ENCODE measurements around the gene TMEM181.
"Not testable (repeated sequence)": the region's sequence is repeated elsewhere in the genome, so short reads cannot be mapped to it uniquely, and the experiment has no call there.

The TMEM181 gene

DNA sequence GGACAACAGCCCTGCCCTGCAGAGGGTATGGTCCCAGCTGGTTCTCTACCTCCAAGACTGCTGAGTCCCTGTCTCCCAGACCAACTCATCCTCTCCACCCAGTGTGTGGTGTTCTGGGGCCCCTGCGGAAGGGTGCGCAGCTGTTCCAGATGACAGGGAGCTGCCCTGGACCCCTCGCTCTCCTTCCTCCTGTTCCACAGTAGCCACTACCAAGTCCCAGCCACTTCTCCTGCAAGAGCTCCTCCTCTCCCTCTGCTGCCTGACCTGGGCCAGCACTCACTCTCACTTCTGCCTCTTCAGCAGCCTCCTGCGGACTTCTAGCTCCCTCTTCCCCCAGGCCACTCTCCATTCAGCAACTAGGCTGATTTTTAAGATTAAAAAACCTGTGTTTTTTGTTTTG lies 40.1 kb upstream of the TMEM181 start:
- no peak overlapping the region for H3K4me2 ChIP-seq (ENCODE audit: low read length)
- TF ChIP-seq, protein P1, sequence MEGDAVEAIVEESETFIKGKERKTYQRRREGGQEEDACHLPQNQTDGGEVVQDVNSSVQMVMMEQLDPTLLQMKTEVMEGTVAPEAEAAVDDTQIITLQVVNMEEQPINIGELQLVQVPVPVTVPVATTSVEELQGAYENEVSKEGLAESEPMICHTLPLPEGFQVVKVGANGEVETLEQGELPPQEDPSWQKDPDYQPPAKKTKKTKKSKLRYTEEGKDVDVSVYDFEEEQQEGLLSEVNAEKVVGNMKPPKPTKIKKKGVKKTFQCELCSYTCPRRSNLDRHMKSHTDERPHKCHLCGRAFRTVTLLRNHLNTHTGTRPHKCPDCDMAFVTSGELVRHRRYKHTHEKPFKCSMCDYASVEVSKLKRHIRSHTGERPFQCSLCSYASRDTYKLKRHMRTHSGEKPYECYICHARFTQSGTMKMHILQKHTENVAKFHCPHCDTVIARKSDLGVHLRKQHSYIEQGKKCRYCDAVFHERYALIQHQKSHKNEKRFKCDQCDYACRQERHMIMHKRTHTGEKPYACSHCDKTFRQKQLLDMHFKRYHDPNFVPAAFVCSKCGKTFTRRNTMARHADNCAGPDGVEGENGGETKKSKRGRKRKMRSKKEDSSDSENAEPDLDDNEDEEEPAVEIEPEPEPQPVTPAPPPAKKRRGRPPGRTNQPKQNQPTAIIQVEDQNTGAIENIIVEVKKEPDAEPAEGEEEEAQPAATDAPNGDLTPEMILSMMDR (IDR thresholded peaks at IDR 0.05) = no peak
- H3K4me1 ChIP-seq = no peaks in the 10 kb centered on the region
- no peak overlapping the region for H3K9ac ChIP-seq
- no peaks in the 10 kb centered on the region for H3K9me3 ChIP-seq (ENCODE audit: control insufficient read depth, low read length)
- H2AFZ ChIP-seq = no peak overlapping the region
- no peaks in the 10 kb centered on the region for H3K79me2 ChIP-seq
- no peaks in the 10 kb centered on the region for H3K27me3 ChIP-seq (ENCODE audit: control insufficient read depth, insufficient read depth, low read length)
- no peak overlapping the region for H3K27ac ChIP-seq
- no peaks in the 10 kb centered on the region for H3K36me3 ChIP-seq (ENCODE audit: control insufficient read depth, insufficient read depth, low read length)
- H3K4me3 ChIP-seq (ENCODE audit: low read depth, low read length) = no peak overlapping the region

DNA sequence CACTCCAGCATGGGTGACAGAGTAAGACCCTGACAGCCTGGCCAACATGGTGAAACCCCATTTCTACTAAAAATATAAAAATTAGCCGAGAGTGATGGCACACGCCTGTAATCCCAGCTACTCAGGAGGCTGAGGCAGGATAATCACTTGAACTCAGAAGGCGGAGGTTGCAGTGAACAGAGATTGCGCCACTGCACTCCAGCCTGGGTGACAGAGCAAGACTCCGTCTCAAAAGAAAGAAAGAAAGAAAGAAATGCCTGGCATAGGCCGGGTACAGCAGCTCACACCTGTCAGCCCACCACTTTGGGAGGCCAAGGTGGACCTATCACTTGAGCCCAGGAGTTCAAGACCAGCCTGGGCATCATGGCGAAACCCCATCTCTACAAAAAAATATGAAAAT lies 38.9 kb upstream of the TMEM181 start:
- not testable (repeated sequence) for H2AFZ ChIP-seq; H3K9me3 ChIP-seq (ENCODE audit: control insufficient read depth, low read length); H3K9ac ChIP-seq; H3K79me2 ChIP-seq; H3K27ac ChIP-seq; H3K4me1 ChIP-seq; H3K4me3 ChIP-seq (ENCODE audit: low read depth, low read length); H3K36me3 ChIP-seq (ENCODE audit: control insufficient read depth, insufficient read depth, low read length); H3K4me2 ChIP-seq (ENCODE audit: low read length); H3K27me3 ChIP-seq (ENCODE audit: control insufficient read depth, insufficient read depth, low read length)

DNA sequence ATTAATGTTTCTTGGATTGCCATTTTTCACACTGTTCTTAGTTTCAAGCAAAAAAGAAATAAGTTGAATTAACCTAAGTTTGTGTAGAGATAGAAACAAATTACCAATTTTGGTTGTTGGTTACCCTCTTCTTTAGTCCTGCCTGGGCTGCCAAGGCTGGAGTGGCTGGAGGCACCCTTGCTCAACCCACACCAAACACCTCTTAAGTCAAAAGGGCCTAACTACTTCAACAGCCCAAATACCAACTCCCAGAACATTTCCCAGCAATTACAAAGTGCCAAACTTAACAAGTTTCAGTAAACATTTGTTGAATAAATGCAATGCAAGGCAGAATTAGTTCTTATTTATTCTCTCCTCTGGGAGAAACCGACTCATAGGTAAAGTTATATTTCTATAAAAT lies 38.1 kb upstream of the TMEM181 start:
- Histone ChIP-seq H3K4me1 (no peaks in the 10 kb centered on the region), H3K9ac (no peak overlapping the region), H3K4me3 (ENCODE audit: low read depth, low read length) (no peak overlapping the region), H3K27me3 (ENCODE audit: control insufficient read depth, insufficient read depth, low read length) (no peaks in the 10 kb centered on the region), H3K27ac (no peak overlapping the region), H2AFZ (no peak overlapping the region), H3K9me3 (ENCODE audit: control insufficient read depth, low read length) (no peaks in the 10 kb centered on the region), H3K79me2 (no peaks in the 10 kb centered on the region), H3K4me2 (ENCODE audit: low read length) (no peak overlapping the region), H3K36me3 (ENCODE audit: control insufficient read depth, insufficient read depth, low read length) (no peaks in the 10 kb centered on the region)
- TF ChIP-seq, protein P1 (IDR thresholded peaks at IDR 0.05) = no peak

DNA sequence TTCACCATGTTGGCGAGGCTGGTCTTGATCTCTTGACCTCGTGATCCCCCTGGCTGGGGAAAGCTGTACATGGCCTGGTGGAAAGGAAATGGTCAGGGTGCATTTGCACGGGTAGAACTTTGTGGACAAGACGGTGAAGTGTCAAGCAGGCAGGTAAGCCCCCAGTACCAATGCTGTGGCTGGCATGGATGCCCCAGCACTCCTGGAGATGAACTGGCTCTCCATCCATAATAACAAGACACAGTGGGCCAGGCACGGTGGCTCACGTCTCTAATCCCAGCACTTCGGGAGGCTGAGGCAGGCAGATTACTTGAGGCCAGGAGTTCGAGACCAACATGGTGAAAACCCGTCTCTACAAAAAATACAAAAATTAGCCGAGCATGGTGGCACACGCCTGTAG lies 37.3 kb upstream of the TMEM181 start:
- Histone ChIP-seq H3K36me3 (ENCODE audit: control insufficient read depth, insufficient read depth, low read length) (no peaks in the 10 kb centered on the region), H3K4me1 (no peaks in the 10 kb centered on the region), H2AFZ (no peak overlapping the region), H3K4me2 (ENCODE audit: low read length) (no peak overlapping the region), H3K79me2 (no peaks in the 10 kb centered on the region), H3K27me3 (ENCODE audit: control insufficient read depth, insufficient read depth, low read length) (no peaks in the 10 kb centered on the region), H3K9me3 (ENCODE audit: control insufficient read depth, low read length) (no peaks in the 10 kb centered on the region), H3K27ac (no peak overlapping the region), H3K9ac (no peak overlapping the region), H3K4me3 (ENCODE audit: low read depth, low read length) (no peak overlapping the region)
- TF ChIP-seq, protein P1 (IDR thresholded peaks at IDR 0.05) = no peak

DNA sequence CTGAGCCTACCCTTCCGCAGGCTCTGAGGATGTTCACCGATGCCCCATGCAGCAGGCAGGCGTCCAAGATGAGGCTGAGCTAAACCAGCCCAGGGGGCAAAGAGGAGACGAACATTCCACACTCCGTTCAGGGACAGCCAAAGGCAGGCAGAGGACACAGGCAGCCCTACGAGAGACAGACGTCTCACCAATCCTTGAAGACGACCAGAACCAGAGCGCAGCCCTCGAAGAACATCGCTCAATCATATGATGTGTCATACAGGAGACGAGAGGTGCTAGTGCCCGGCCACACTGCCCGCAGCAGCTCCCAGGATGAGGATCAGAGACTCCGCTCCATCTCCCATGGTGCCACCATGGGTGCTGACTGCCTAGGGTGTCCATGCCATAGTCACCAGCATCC lies 35.6 kb upstream of the TMEM181 start:
- H3K27me3 ChIP-seq (ENCODE audit: control insufficient read depth, insufficient read depth, low read length) = no peaks in the 10 kb centered on the region
- H3K79me2 ChIP-seq = no peaks in the 10 kb centered on the region
- TF ChIP-seq, protein P1 (IDR thresholded peaks at IDR 0.05) = no peak
- no peak overlapping the region for H3K9ac ChIP-seq
- H3K36me3 ChIP-seq (ENCODE audit: control insufficient read depth, insufficient read depth, low read length) = no peaks in the 10 kb centered on the region
- H2AFZ ChIP-seq = no peak overlapping the region
- no peaks in the 10 kb centered on the region for H3K4me1 ChIP-seq
- H3K4me2 ChIP-seq (ENCODE audit: low read length) = no peak overlapping the region
- H3K9me3 ChIP-seq (ENCODE audit: control insufficient read depth, low read length) = no peaks in the 10 kb centered on the region
- no peak overlapping the region for H3K27ac ChIP-seq
- no peak overlapping the region for H3K4me3 ChIP-seq (ENCODE audit: low read depth, low read length)

DNA sequence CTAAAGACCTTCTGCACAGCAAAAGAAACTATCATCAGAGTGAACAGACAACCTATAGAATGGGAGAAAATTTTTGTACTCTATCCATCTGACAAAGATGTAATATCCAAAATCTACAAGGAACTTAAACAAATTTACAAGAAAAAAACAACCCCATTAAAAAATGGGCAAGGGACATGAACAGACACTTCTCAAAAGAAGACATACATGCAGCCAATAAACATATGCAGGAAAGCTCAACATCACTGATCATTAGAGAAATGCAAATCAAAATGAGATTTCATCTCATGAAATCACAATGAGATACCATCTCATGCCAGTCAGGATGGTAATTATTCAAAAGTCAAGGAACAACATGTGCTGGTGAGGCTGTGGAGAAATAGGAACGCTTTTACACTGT lies 32.0 kb upstream of the TMEM181 start:
- H3K4me3 ChIP-seq (ENCODE audit: low read depth, low read length); H3K27ac ChIP-seq; H3K9me3 ChIP-seq (ENCODE audit: control insufficient read depth, low read length); H2AFZ ChIP-seq; H3K4me1 ChIP-seq; H3K27me3 ChIP-seq (ENCODE audit: control insufficient read depth, insufficient read depth, low read length); H3K36me3 ChIP-seq (ENCODE audit: control insufficient read depth, insufficient read depth, low read length); H3K9ac ChIP-seq; H3K4me2 ChIP-seq (ENCODE audit: low read length); H3K79me2 ChIP-seq: not testable (repeated sequence)

Measured in parathyroid adenoma (tissue), 2 donors.